ENCODE data around the gene COA1.

- no peak for TF ChIP-seq CTCF (IDR thresholded peaks at IDR 0.05; ENCODE audit: low read depth, low read length)
- no peak for TF ChIP-seq EZH2phosphoT487 (IDR thresholded peaks at IDR 0.05; ENCODE audit: low read depth)
Observed at GRCh38 chr7:43723007-43723341, 6.3 kb downstream of the COA1 start.
